Loucy (cell line): ENCODE data around the gene EIF2B1.

ENCODE experiments used
- H2AFZ ChIP-seq: fragments of 200-600 bp; sonication (generic); 2 replicates; pipeline ENCODE4 v1.6.0; 2016; ENCODE audit warnings: antibody characterized with exemption, mild to moderate bottlenecking, low read length, moderate library complexity
- H3F3A ChIP-seq: fragments of 200-600 bp; 2 replicates; pipeline ENCODE4 v1.6.0; 2016; ENCODE audit warnings: antibody characterized with exemption, low read depth, mild to moderate bottlenecking
- H3K27me3 ChIP-seq: fragments of 200-600 bp; sonication (generic); 2 replicates; pipeline ENCODE4 v1.6.1; 2014; ENCODE audit warnings: low read length, mild to moderate bottlenecking; ENCODE audit not compliant: insufficient read depth, poor library complexity, severe bottlenecking
- H3K36me3 ChIP-seq: fragments of 200-600 bp; sonication (generic); 2 replicates; pipeline ENCODE4 v1.6.1; 2016; ENCODE audit warnings: low read length; ENCODE audit not compliant: insufficient read depth
- H3K4me1 ChIP-seq: fragments of 200-600 bp; sonication (generic); 2 replicates; pipeline ENCODE4 v1.5.1; 2014; ENCODE audit warnings: low read length, mild to moderate bottlenecking; ENCODE audit not compliant: insufficient read depth, poor library complexity, severe bottlenecking
- H3K4me2 ChIP-seq: fragments of 200-600 bp; sonication (generic); 2 replicates; pipeline ENCODE4 v1.6.0; 2014; ENCODE audit warnings: antibody characterized with exemption, low read length, low read depth, mild to moderate bottlenecking; ENCODE audit not compliant: poor library complexity, severe bottlenecking
- H3K4me3 ChIP-seq: fragments of 200-600 bp; sonication (generic); 2 replicates; pipeline ENCODE4 v1.5.1; 2014; ENCODE audit warnings: low read length, mild to moderate bottlenecking, mixed read lengths; ENCODE audit not compliant: poor library complexity, severe bottlenecking
- H3K79me2 ChIP-seq: fragments of 200-600 bp; sonication (generic); 2 replicates; pipeline ENCODE4 v1.6.1; 2014; ENCODE audit warnings: low read length; ENCODE audit not compliant: insufficient read depth
- H3K9ac ChIP-seq: fragments of 200-600 bp; sonication (generic); 2 replicates; pipeline ENCODE4 v1.6.0; 2014; ENCODE audit warnings: mild to moderate bottlenecking, low read depth, low read length, moderate library complexity; ENCODE audit not compliant: poor library complexity, severe bottlenecking
- H3K9me2 ChIP-seq: fragments of 200-600 bp; sonication (generic); replicated peaks from 2 replicates; pipeline ENCODE4 v1.6.1; 2016; ENCODE audit warnings: low read depth, low read length, mixed read lengths
- H3K9me3 ChIP-seq: fragments of 200-600 bp; sonication (generic); 2 replicates; pipeline ENCODE4 v1.6.1; 2014; ENCODE audit warnings: mild to moderate bottlenecking, antibody characterized with exemption, low read length, low read depth; ENCODE audit not compliant: insufficient read depth
- H4K20me1 ChIP-seq: fragments of 200-600 bp; sonication (generic); 2 replicates; pipeline ENCODE4 v1.6.0; 2014; ENCODE audit warnings: antibody characterized with exemption, low read length, mild to moderate bottlenecking; ENCODE audit not compliant: insufficient read depth, poor library complexity, severe bottlenecking
- CTCF ChIP-seq: fragments of 200-600 bp; sonication (generic); conservative IDR thresholded peaks from 2 replicates; pipeline ENCODE4 v1.5.1; 2014; ENCODE audit warnings: mild to moderate bottlenecking, antibody characterized with exemption, low read length
- EZH2phosphoT487 ChIP-seq: fragments of 200-600 bp; IDR thresholded peaks from 2 replicates; pipeline ENCODE4 v1.6.1; 2018; ENCODE audit warnings: antibody characterized with exemption, mild to moderate bottlenecking, moderate library complexity, borderline replicate concordance

The EIF2B1 gene

GRCh38 chr12:123621619-123622530, 11.6 kb downstream of the EIF2B1 start:
- peaks cover 74% of the 10 kb centered on the region for H3K36me3 ChIP-seq
- H3K27me3 ChIP-seq = no peaks in the 10 kb centered on the region
- H3K4me2 ChIP-seq = no peak overlapping the region
- no peak overlapping the region for H2AFZ ChIP-seq
- H3F3A ChIP-seq = no peaks in the 10 kb centered on the region
- TF ChIP-seq CTCF (no peak), EZH2phosphoT487 (no peak)
- H3K79me2 ChIP-seq = no peaks in the 10 kb centered on the region
- no peaks in the 10 kb centered on the region for H4K20me1 ChIP-seq
- H3K9ac ChIP-seq = no peak overlapping the region
- no peaks in the 10 kb centered on the region for H3K9me2 ChIP-seq
- H3K9me3 ChIP-seq = no peaks in the 10 kb centered on the region
- no peak overlapping the region for H3K4me3 ChIP-seq
- no peaks in the 10 kb centered on the region for H3K4me1 ChIP-seq

DNA sequence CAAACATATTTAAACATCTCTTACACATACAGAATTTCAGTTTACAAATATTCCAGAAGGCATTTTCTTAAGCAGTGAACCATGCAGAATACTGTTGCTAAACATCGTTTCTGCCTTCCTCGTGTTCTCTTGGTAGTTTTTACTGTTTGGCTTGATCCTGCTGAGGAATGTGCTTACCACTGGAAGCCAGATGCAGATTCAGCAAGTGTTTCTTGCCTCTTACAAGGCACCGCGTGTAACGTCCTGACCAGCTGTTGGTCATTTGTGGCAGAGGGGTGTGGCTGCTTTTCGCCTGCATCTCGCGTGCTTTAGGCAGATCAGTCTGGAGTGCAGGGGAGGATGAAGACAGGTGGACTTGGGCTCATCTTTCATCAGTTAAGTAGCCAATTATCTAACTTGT, 12.4 kb downstream of the EIF2B1 start:
- Histone ChIP-seq H3K9me2 (no peaks in the 10 kb centered on the region), H4K20me1 (no peaks in the 10 kb centered on the region), H3K9me3 (no peaks in the 10 kb centered on the region), H3K9ac (no peak overlapping the region), H3K79me2 (no peaks in the 10 kb centered on the region), H3K4me1 (no peaks in the 10 kb centered on the region), H2AFZ (no peak overlapping the region), H3K4me2 (no peak overlapping the region), H3K36me3 (peaks cover 74% of the 10 kb centered on the region), H3F3A (no peaks in the 10 kb centered on the region; the same call in 1 of the 2 replicates), H3K4me3 (no peak overlapping the region), H3K27me3 (no peaks in the 10 kb centered on the region)
- TF ChIP-seq CTCF = no peak
- TF ChIP-seq EZH2phosphoT487 = no peak

GRCh38 chr12:123617580-123617979, 15.9 kb downstream of the EIF2B1 start:
- Histone ChIP-seq H3K79me2 (peaks cover 4% of the 10 kb centered on the region; the same call in 1 of the 2 replicates), H4K20me1 (no peaks in the 10 kb centered on the region), H3K4me3 (no peak overlapping the region), H3K36me3 (peaks cover 90% of the 10 kb centered on the region), H2AFZ (no peak overlapping the region), H3K4me1 (no peaks in the 10 kb centered on the region), H3K27me3 (no peaks in the 10 kb centered on the region), H3K9ac (no peak overlapping the region), H3K9me3 (no peaks in the 10 kb centered on the region), H3K4me2 (no peak overlapping the region), H3K9me2 (no peaks in the 10 kb centered on the region), H3F3A (no peaks in the 10 kb centered on the region; the same call in 1 of the 2 replicates)
- no peak for TF ChIP-seq EZH2phosphoT487
- no peak for TF ChIP-seq CTCF
